KG1 (cell line): ENCODE results near the gene C16orf82.

Experiments
- DNase-seq: peaks from one replicate; lab custom pipeline; 2025; lab: John Stamatoyannopoulos, UW

C16orf82 gene

DNA sequence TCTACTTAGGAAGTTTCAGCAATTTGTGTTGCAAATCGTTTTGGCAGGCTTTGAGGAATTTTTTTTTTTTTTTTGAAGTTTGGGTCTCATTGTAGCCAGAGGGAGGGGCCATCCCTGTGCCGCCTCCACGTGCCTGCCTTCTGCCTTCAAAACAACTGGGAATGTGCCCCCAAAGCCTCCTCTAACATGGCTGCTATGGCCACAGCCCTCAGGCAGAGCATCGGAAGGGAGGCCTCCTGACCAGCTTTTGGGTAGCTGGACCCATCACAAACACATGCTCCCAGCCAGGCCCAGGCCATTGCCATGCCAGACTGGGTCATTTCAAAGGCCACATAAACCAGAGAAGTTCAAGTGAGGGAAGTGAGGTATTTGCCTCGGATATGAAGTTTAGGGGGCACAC lies 21.5 kb downstream of the C16orf82 start:
- no peak for DNase-seq

DNA sequence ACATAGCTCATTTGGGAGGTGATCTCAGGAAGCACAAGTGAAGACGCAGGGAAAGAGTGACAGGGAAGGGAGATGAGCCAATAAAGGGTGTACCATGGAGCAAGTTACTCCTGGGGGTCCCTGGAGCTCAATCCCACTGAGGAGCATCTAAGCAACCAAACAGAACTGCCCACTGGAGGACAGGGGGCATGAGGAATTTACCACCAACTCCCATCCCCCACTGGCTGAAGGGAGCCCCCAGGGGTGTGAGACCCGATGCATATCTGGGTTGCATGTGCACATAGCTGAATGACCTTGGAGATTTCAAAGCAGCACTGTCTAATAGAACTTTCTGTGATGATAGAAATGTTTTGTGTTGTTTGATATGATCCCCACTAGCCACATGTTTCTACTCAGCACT lies 29.6 kb downstream of the C16orf82 start:
- no peak for DNase-seq

DNA sequence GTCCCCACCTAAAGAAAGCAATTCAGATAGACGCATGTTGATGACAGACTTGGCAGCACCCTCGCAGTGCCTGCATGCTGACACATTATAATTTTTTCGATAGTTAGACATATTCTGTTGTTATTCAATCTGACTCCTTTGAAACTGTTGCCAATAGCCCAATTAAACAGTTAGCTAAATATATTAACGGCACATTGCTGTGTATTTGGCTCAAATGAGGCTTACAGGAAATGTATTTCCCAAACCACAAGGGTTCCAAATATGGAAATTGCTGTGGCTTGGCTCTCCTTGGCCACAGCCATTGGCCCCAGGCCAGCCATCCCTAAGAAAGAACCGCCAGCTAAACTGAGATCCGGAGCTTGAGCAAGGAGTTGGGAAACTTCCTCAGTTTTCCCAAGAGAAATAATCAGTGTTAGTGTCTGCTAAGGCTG lies 31.1 kb downstream of the C16orf82 start:
- DNase-seq, result no peak

DNA sequence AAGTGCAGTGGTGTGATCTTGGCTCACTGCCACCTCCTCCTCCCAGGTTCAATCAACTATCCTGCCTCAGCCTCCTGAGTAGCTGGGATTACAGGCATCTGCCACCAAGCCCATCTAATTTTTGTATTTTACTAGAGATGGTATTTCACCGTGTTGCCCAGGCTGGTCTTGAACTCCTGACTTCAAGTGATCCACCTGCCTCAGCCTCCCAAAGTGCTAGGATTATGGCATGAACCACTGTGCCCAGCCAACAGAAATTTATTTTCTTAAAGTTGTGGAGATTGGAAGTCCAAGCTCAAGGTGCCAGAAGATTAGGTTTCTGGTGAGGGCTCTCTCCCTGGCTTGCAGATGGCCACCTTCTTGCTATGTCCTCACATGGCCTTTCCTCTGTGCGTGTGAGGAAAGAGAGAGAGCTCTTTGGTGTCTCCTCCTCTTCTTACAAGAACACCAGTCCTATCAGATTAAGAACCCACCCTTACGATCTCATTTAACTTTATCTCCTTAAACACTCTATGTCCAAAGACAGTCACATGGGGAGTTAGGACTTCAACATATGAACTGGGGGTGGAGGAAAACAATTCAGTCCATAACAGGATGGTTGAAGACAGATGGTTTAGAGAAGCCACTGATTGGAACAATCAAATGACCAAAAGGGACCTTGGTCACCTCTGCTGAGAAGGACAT lies 31.8 kb downstream of the C16orf82 start:
- DNase-seq, result no peak

DNA sequence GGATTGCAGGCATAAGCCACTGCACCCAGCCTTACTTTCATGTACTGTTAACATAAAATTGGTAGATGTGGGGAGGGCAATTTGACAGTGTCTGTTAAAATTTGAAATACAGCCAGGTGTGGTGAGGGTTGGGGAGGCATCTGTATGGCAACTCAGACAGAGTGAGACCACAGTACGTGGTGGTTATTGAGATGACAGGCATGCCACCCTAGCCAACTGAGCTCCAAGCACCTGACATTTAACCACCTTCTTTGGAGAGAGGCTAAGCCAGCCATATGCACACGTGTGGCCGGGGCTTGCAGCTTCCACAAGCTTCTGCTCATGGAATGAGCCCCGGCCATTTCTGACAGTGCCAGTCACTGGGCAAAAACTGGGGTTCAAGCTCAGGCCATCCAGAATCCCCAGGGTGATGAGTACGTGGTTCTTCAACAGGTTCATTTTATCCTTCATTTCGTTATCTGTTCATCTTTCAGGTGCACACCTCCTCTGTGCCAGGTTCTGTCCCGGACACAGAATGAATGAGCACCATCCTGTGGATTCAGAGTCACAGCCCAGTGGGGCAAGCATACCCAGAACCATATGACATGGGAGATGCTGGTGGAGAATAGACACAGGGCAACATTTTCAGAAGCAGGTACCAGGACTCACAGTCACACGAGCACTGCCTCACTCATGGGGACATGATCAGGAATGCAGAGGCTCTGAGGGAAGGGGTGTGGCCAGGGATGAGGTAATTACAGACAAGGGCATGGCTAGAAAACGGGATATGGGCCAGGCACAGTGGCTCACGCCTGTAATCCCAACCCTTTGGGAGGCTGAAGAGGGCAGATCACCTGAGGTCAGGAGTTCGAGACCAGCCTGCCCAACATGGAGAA lies 36.2 kb downstream of the C16orf82 start:
- no peak for DNase-seq

DNA sequence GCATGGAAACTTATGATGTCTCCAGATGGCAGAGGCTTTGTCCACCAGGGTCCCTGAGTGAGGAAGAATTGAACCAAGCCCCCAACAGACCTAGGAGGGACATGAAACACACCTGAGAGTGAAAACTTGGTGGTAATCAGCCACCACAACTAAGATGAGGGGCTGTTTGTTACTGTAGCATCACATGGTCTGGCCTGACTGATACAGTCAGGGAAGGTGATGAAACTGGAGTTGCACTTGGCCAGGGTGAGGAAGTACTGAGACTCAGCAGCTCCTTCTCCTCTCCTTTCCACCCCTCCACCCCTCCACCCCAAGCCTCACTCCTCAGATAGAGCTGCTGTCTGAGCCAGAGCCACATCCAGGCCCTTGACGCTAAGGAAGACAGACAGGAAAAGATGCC lies 37.2 kb downstream of the C16orf82 start:
- no peak for DNase-seq

DNA sequence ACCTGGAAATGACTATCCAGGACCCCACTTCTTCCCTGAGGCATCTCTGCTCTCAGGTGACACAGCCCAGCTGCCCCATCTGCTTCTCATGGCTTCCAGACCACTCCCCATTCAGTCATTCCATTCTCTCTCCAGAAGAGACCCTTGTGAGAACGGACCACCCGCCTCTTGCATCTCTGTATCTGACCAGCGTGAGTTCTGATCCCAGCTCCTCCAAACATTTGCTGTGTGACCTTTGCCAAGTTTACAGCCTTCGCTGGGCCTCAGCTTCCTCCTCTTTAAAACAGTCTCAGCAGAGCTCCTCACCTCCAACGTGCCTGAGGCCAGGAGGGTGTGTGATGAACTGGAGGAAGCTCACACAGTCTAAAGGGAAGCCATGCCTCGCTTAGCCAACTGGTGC lies 39.6 kb downstream of the C16orf82 start:
- no peak for DNase-seq

DNA sequence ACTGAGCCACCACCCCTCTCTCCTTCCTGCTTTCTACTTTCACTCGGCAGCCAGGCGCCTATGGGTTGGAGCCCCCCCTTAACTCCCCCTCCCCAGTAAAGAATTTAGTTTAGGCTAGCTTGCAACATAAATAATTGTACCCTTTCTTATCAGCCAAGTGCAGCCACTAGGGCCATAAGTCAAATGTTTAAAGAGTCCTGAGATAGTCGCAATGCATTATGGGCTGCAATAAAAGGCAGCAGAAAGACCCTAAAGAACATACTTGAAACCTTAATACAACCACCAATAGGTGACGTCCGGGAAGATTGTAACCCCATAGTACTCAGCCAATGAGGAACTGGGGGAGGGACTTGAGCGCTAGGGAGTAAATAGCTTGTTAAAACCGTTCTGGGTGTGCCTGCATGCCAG lies 40.5 kb downstream of the C16orf82 start:
- DNase-seq, result no peak

DNA sequence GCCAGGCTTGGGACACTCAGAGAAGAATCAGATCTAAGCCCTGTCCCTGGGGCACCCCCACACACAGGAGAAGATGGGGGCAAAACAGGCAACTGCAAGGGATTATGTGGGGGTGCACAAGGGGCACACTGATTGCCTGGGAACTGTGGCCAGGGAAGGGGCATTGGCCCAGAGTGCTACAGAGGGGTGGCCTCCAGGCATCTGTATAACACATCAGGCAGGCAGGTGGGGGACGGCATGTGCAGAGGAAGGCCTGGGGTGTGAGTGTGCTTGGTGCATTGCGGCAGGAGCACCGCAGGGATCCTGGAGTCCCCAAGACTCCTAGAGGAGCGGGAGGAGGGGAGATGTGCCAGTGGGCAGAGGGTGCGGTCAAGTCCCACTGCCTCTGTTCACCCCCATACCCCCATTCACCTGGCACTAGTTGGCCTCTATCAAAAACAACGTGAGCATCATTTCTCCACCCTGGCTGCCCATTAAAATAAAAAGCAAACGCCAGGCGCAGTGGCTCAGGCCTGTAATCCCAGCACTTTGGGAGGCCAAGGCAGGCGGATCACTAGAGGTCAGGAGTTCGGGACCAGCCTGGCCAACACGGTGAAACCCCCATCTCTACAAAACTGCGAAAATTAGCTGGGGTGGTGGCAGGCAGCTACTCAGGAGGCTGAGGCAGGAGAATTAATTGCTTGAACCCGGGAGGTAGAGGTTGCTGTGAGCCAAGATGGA lies 41.5 kb downstream of the C16orf82 start:
- no peak for DNase-seq

DNA sequence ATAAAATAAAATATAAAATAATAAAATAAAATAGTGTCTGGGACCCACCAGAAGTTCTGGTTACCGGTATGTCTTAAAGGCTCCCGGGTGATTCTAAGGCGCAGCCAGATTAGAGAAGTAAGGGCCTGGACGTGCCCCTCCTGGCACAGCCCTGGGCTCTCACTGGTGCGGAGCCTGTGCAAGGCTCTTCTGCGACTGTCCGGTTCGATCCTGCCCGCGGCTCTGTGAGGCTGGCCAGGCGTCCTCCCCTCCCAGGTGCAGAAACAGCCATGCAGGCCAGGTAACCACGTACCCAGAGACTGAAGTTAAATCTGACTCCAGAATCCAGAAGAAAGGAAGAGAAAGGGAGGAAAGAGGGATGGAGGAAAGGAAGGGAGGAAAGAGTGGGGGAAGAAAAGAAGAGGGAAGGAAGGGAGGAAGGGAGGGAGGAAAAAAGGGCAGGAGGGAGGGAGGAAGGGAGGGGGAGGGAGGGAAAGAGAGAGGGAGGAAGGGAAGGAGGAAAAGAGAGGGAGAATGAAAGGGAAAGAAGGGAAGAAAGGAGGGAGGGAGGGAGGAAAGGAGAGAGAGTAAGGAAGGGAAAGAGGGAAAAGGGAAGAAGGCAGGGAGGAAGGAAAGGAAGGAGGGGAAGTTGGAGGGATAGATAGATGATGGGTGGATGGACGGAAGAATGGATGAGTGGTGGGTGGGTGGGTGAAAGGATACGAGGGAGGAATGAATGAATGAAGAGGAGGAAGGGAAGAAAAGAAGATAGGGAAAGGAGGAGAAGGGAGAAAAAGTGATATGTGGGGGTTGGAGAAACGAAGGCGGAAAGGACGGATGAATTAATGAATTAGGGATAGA lies 42.3 kb downstream of the C16orf82 start:
- DNase-seq, result no peak

DNA sequence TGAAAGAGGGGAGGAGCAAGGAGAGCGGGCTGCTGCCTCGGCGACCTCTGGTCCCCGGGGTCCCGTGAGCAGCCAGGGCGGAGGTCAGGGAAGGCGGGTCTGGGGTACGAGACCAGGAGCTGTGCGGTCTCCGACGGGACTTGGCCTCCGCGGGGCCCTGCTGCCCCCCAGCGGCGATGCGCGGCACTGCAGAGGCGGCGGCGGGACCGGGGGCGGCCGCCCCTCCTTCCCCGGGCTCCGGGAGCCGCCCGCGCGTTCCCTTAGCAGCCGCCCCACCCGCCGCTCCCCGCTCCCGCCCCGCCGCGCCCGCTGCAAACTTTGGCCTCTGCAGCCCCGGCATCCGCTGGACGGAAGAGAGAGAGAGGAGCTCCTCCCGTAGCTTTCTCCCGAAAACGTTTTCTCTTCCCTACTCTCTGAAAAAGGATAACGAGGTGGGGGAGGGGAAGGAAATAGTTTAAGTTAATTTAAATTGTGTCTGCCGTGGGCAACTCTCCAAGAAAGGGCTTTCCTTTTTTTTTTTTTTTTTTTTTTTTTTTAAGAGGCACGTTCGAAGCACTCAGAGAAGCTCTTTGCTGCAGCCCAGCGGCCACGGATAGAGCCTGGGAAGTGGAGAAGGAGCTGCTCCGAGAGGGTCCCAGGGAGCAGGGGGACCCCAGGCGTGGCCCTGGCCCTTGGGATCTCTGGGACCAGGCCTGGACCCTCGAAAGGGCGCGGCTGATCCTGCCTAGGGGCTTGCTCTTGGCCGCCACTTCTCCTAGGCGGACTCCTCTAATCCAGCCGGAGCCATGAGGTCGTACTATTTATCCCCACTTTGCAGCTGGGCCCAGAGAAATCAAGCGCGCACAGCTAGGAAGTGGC lies 43.2 kb downstream of the C16orf82 start:
- DNase-seq, result peak; percentile 13

DNA sequence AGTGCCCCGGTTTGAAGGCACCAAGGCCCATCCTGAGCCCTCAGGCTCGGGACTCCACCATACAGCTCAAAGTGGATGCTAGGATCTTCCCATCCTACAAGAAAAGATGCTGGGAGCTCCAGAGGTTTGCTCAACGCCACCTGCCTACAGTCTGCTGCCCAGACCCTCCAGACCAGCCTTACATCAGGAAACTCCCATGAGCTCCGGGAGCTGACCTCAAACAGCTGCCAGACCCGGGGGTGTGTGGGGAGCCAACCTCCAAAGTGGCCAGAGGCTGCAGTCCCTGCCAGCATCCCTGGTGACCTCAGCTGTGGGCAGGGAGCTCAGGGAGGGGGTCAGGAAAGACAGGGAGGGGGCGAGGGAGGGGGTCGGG lies 43.8 kb downstream of the C16orf82 start:
- no peak for DNase-seq

DNA sequence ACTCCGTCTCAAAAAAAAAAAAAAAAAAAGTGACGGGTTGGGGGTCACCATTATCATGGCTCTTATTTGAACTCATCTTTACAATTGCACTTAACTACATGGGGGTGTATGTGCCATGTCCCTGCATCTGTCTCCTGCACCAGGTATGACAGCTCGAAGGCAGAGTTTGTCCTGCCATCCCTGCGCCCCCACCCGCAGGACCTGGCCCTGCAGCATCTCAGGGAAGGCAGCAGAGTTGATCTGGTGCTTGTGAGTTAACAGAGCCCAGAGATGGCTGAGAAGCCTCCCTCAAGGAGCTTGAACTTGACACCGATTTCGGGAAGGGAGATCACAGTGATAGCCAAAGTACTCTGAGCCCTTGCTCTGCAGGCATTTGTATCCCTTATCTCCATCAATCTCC lies 44.8 kb downstream of the C16orf82 start:
- DNase-seq, result no peak

DNA sequence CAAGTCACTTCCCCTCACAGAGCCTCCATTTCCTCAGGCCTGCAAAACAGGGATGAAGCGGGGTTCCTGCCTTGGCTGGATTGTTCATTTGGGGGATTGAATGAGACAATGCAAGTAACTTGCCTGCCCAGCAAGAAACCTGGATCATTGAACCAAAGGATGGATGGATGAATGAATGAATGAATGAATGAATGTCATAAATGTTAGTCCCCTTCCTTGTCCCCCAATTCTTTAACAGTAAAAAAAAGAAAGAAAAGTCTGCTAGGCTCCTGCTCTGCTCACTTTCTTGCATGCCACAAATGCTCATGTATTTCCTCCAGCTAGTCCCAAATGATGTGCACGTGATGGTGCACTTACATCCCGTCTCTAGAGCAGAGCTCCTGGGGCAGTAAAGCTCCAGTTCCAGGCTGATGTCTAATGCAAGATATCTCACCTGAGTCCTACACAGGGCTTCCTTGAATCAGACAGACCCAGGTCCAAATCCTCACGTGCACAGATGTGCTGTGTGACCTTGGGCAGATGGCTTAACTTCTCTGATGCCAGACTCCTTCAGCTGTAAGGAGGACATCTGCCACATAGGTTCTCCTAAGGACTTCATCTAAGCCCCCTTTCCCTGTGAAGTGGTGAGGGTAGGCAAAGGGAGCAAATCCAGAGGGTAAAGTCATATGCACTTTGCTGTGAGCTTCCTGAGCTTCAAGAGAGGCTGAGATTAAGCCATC lies 45.5 kb downstream of the C16orf82 start:
- no peak for DNase-seq

DNA sequence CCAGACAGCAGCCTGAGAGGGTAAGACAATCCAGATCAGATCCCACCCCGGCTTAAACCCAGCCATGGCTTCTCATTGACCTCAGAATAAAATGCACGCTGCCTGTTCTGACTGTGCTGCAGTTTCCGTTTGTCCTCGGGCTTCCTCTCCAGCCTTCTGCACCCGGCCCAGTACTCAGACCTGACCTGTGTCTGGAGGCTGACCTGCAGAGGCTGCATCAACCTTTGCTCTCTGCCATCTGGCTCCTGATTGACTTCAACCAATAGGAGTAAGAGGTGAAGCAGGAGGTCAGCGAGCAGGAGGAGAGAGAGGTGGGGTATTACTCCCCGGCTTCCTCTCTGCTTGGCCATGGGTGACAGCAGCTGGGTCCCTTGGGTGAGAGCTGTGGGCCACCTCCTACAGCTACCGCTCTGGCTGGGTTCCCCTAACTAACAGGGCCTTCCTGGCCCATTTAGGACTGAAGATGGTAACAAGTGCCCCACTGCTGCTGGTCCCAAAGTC lies 46.7 kb downstream of the C16orf82 start:
- no peak for DNase-seq

DNA sequence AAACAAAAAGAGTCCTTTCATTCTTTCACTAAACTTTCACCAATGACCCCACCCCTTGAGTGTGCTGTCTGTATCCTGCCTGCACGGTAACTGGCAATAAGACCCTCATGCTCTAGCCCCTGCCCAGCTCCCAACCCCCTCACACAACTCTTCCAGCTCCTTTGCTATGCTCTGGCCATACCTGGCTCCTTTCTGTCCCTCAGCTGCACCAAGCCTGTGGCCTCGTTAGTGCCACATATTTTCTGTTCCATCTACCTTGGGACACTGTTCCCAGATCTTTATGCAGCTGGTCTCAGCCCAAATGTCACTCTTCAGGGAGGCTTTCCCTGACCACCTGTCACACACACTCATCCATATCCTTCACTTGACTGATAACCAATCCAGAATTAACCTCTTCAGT lies 47.3 kb downstream of the C16orf82 start:
- no peak for DNase-seq

DNA sequence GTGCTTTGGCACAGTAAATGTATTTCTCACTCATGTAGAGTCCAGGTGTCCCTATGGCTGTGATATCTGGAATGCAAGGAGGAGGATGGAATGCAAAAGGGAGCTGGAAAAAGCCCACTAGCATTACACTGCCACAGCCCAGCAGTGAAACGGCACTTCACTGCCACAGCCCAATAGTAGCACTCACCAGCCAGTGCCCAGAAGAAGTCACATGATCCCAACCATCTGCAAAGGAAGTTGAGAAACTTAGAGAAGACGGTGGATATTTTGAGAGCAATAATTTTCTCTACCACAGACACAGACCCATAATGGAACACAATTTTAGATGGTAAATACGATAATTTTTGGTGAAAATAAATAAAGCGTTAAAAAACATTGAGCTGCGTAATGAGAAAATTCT lies 51.8 kb downstream of the C16orf82 start:
- DNase-seq, result no peak
